HG02763 (cell line): Measurements from ENCODE around the gene RNF187.

ENCODE experiments used
- ATAC-seq: cut with Tn5 transposase; IDR thresholded peaks from one replicate; pipeline ENCODE4 v1.9.1; 2021; ENCODE audit warnings: mild to moderate bottlenecking, moderate library complexity; ENCODE audit not compliant: unreplicated experiment

Gene RNF187

GRCh38 chr1:228487336-228488124 lies at the start of gene RNF187:
RNF187 (plus strand) TSS chr1:228487382.
- ATAC-seq: peak; percentile 25

- no peak for ATAC-seq
Measured at GRCh38 chr1:228437424-228437962, 49.7 kb upstream of the RNF187 start.

GRCh38 chr1:228438266-228438665 lies 48.9 kb upstream of the RNF187 start:
- ATAC-seq: no peak

DNA sequence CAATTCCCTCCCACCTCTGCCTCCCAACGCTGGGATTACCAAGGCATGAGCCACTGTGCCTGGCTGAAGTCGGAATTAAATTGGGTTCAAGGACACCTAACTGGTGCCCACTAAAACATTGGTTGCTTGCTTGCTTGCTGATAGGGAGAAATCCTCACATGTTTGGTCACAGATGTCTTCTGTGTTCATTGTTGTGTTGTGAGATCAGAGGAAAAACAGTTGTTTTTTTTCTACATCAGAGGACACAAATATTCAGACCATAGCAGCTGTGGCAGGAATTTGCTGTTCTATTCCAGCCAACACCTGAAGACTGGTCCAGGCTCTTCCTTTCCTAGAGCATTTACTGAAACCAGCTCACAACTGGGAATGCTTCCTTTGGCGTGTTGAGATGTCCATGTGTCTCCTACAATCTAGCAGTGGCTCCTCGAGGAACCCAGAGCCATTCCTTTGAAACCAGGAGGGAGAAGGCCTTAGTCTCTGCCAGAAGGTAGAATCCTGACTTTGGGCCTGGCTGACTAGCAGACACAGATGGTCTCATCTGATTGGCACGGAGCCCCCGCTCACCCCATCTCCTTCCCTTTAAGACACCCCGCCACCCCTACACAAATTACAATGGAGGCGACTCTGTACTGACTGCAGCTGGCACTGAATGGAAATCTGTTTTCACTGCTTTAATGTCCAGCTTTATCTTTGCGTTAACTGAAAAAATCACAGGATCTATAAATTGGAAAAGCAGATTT lies 46.3 kb upstream of the RNF187 start:
- ATAC-seq: no peak

DNA sequence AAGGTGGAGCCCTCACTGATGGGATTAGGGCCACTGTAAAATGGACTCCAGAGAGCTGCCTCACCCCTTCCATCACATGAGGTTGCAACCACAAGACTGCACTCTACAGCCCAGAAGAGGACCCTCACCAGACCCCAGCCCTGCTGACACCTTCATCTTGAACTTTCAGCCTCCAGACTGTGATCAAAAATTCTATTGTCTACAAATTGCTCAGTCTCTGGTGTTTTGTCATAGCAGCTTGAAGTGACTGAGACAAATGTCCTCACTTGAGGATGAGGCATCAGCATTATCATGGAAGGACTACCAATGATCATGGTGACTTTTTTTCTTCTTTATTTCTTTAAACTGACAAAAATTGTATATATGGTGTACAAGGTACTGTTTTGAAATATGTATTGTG lies 43.8 kb upstream of the RNF187 start:
- ATAC-seq: no peak

GRCh38 chr1:228445490-228445842 lies 41.7 kb upstream of the RNF187 start:
- no peak for ATAC-seq

DNA sequence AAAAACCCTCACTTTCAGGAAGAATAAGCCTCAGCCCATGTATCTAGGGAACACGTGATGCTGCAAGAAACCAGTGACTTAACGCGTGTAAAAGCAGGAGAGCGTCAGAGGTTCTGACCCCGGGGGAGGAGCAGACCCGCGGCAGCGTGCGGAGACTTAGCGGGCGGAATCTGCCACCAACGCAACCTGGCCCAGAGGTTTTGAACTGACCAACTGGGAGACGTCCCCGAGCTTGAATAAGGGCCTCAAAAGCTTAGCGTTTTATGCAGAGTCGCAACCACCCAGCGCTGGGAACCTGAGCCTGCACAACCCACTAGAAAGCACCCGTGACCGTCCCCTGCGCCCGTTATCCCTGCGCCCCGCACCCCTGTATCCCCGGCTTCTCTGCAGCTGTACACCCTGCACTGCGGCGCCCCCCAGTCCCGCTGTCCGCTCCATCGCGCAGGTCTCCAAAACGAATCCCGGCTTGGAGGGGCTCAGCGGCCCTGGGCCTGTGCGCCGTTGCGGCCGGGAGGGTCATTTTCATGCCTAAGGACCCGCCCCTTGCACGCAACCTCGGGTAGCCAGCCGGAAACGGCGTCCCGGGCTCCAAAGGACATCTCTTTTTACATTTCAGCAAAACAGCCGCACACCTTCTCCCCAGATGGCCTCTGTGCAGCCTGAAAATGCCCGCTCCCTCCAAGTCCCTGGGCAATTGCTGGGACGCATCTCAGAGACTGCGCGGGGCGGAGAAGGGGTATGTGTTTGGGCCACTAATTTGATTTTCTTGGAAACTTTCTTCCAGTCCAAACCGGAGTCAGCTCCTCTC lies 41.1 kb upstream of the RNF187 start:
- no peak for ATAC-seq

DNA sequence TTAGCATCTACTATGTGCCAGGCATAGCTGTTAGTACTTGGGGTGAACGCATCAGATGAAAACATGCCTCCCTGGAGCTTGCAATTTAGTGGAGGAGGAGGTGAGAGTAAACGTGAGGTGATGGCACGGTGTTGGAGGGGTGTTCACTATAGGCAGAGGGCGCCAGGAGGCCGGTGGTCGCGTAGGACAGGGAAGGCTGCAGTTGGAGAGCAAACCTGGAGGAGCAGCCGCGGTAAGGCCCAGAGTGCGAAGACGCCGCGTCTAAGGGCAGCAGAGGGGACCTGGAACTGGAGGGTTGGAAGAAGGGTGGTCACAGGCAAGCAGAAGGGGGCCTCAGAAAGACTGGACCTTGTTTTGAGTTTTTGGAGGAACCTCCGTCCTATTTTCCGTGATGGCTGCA lies 40.3 kb upstream of the RNF187 start:
- no peak for ATAC-seq

DNA sequence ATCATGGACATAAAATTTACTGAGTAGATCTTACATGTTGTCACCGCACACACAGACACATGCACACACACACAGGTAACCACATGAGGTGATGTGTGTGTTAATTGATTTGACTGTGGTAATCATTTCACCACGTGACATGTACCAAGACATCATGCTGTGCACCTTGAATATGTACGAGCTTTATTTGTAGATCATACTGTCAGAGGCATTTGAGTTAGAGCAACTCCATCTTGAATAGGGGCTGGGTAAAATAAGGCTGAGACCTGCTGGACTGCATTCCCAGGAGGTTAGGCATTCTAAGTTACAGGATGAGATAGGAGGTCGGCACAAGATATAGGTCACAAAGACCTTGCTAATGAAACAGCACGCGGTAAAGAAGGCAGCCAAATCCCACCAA lies 38.8 kb upstream of the RNF187 start:
- no peak for ATAC-seq

GRCh38 chr1:228450200-228450599 lies 37.0 kb upstream of the RNF187 start:
- ATAC-seq: no peak

DNA sequence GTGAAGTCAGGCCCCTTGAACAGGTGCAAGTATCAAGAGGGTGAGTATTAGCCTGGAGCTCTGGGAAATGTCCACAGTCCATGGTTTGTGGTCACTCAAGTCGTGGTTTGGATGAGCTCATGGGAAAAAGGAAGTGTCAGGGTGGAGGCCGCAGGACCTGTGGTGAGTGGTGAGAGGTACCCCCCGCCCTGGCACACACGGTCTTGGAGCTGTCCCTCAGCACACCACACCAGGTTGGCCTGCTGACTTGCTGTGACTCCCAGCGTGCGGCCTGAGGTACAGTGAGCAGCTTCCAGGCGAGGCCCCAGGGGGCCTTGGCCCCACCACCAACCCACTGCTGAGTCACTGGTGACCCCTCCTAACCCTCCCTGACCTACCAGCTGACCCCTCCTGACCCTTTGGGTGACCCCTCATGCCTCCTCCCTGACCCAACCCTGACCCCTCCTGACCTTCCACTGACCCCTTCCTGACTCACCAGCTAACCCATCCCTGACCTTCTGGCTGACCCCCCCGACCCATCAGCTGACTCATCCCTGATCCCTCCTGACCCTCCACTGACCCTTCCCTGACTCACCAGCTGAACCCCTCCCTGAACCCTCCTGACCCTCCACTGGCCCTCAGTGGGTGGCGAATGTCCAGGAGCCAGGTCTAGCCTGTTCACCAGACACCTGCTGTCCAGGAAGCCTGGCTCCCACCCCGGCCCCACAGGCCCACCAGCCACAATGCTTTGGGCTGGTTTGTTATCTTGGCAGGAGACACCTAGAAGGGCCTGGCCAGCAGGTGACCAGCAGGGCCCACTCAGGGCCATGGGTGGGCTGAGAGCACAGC lies 34.8 kb upstream of the RNF187 start:
- ATAC-seq: no peak

DNA sequence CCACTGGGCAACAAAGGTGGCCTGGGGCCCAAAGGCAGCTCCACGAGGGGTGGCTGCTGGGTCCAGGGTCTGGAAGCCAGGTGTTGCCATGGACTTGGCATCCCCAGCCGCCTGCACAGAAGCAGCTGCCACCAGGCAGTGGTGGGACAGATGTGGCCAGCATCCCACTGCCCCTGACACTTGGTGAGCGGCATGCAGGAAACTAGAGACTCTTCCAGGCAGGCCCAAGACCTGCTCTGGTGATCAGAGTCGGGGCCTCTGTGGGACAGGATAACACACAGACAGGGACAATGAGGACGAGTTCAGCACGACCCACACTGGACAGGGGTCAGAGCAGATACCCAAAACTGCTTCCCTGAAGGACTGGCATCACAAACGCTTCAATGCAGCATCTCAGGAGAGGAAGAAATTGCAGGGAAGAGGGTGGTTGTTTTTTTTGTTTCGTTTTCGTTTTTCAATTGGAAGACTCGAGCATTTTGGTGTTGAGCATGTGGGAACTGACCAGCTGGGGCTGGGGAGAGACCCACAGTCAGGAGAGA lies 34.1 kb upstream of the RNF187 start:
- no peak for ATAC-seq

DNA sequence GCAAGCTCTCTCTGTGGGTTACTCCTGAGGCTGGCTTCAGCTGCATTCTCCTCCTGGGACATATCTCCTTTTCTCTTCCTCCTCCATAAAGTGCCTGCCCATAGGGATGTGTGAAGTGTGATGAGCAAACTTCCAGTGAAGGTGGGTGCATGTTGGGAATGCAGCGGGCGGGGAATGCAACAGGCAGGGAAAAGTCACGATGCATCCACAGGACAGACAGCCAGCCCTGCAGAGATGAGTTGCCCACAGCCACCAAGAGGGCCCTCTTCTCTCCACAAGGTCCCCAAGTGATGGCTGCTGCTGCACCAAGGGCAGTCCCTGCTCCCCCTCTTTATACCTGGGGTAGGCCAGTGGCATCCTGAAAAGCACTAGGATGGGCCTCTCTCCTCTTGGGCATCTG lies 33.6 kb upstream of the RNF187 start:
- no peak for ATAC-seq

DNA sequence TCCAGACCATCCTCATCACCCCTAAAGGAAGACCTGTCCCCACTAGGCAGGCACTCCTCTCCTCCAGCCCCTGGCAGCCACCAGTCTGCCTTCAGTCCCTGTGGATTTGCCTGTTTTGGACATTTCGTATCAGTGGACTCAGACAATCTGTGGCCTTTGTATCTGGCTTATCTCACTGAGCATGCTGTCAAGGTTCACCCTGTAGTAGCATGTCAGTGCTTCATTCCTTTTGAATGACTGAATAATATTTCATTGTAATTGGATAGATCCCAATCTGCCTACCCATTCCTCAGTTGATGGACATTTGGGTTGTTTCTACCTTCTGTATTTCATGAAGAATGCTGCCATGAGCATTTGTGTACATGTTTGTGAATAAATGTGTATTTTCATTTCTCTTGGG lies 32.9 kb upstream of the RNF187 start:
- ATAC-seq: no peak

GRCh38 chr1:228455715-228456114 lies 31.5 kb upstream of the RNF187 start:
- ATAC-seq: no peak

DNA sequence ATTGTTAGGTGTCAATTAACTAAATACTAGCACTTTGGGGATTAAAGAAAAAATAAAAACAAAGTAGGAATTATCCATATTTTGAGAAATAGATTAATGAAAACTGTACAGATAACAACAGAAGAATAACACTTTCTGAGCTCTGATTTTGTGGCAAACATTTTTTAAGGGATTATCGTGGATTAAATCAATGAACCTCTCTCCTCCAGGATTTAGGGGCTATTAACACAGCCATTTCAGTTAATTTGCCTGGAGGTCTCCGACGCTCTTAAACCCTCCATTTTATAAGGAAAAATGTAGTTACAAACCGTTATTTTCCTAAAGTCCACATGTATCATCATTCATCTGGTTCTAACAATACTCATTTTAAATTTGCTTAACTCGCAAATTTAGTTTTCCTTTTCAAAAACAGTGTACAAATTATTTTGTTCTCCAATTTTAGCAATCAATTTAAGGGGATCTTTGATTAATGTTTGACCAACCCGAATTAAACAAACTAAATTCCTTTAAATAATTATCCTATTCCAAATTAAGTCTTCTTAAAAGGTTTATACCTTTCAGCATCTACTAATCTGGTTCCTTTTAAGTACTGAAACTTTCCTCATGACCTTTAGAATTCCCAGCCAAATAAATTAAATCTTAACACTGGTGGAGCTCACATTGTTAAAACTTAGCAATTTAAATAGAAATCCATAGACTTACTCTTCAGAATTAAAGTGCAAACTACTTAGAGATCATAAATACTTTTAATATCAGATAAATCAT lies 30.7 kb upstream of the RNF187 start:
- no peak for ATAC-seq

- ATAC-seq: no peak
Measured at GRCh38 chr1:228457017-228457395, 30.2 kb upstream of the RNF187 start.

- ATAC-seq: peak; percentile 94
Measured at GRCh38 chr1:228457396-228458176, 29.6 kb upstream of the RNF187 start.
